ENCODE results near the gene IL10.

IL10 gene

DNA sequence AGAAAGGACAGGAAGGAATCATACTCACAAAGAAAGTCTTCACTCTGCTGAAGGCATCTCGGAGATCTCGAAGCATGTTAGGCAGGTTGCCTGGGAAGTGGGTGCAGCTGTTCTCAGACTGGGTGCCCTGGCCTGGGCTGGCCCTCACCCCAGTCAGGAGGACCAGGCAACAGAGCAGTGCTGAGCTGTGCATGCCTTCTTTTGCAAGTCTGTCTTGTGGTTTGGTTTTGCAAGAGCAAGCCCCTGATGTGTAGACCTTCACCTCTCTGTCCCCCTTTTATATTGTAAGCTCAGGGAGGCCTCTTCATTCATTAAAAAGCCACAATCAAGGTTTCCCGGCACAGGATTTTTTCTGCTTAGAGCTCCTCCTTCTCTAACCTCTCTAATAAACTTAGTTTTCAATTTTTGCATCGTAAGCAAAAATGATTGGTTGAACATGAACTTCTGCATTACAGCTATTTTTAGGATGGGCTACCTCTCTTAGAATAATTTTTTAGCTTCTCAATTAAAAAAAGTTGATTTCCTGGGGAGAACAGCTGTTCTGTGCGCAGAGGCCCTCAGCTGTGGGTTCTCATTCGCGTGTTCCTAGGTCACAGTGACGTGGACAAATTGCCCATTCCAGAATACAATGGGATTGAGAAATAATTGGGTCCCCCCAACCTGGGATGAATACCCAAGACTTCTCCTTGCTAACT, at the start of gene IL10:
Gene IL10, minus strand, starts transcription at position 252 of the 695 bp plus-strand sequence. Its CDS starts 59 bp downstream, at position 193.
- no peak for DNase-seq

DNA sequence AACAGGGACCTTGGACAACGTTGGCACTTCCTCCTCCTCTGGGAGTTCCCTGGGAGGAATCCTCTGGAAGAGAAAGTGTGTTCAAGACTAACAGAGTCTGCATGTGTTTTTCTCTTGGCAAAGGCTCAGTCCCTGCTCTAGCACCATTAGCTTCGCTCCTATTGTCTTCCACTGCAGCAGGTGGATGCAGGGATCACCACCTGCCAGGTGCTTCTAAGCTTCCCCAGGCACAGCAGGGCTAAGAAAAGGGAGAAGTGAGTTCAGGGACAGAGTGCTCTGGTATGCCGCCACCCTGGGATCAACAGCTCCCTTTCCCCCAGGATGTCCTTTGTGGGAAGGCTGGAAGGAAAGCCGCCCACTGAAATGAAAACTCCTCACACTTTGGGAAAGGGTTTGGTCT, 49.2 kb upstream of the IL10 start:
- DNase-seq, result peak; percentile 49

DNA sequence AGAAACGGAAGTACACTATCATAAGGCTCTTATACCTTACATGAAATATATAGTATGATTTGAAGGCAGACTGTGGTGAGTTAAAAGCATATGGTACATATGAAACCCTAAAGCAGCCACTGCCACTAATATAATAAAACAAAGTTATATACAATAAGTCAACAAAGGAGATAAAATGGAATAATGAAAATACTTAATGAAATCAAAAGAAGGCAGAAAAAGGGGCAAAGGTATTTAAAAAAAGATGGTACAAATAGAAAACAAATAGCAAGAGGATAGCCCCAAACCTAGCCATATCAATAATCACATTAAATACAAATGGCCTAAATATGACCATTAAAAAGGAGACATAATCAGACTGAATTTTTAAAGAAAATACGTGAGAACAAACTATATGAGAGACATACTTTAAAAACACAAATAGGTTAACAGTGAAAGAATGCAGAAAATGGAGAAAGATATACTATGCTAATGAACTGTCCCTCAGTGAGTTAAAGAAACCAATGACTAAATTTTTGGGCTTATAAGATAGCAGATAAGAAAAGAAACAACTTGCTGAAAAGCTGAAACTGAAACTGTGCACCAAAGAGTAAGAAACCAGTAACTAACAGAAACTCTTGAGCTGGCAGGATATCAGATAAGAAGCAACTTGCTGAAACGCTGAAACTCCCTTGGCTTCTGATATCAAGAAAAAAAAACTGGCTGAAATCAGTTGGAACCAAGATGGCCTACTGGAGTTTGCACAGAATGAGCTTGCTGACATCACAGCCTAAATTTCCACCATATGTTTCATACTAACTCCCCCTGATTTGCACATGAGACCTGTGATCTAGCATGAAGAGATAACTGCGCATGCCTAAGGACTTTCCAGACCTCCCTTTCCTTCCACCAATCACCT, 44.3 kb upstream of the IL10 start:
- peak; percentile 8 for DNase-seq

DNA sequence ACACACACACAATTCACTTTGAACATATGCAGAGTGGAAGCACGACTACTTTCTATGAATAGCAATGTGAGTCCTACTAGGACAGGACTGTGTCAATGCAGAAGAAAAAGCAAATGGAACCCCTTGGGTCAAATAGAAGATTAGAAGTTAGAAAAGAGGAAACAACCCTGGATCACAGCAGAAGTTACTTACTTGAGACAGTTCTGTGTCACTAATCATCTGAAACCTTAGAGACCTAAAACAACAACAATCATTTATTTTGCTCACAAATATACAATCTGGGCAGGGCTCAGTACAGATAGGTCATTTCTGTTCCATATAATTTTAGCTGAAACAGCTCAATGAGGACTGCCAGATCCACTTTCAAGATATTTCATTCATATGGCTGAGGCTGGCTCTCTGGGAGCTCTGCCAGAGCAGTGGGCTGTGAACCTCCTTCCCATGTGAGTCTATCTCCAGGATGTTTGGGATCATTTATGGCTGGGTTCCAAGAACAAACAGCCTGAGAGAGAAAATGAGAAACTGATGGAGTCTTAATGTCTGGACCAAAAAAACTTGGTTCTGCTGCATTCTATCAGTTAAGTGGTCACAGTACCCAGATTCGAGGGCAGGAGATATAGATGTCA, 42.5 kb upstream of the IL10 start:
- peak; percentile 88 for DNase-seq

- DNase-seq, result no peak
Measured at GRCh38 chr1:206812471-206812870, 40.2 kb upstream of the IL10 start.

DNA sequence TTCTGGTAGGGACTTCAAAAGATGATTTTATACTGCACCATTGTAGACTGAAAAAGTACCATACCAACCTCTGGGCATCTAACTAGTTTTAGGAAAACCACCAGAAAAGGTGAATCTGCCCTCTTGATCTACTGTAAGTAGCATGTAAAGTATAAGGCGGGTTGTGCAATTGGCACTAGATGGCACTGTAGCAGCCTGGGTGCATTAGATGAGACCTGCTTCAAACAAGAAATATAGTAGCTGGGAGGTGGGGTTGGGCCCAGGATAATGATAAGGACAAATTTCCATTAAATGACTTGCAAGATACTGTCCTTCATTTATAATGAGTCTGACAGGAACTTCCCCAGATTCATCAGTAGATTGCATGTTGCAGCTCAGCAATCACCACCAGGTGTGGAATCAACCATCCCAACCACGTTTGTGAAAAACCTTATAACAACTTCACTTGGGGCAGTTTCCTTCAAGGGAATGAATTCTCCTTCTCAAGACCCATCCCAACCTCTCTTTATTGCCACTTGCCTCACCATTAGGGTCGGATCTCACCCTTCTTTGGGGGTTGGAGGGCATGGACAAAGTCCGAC, 37.3 kb upstream of the IL10 start:
- DNase-seq, result peak; percentile 7

GRCh38 chr1:206808615-206809014, 36.3 kb upstream of the IL10 start:
- DNase-seq, result no peak

GRCh38 chr1:206805357-206805756, 33.1 kb upstream of the IL10 start:
- DNase-seq, result no peak

DNA sequence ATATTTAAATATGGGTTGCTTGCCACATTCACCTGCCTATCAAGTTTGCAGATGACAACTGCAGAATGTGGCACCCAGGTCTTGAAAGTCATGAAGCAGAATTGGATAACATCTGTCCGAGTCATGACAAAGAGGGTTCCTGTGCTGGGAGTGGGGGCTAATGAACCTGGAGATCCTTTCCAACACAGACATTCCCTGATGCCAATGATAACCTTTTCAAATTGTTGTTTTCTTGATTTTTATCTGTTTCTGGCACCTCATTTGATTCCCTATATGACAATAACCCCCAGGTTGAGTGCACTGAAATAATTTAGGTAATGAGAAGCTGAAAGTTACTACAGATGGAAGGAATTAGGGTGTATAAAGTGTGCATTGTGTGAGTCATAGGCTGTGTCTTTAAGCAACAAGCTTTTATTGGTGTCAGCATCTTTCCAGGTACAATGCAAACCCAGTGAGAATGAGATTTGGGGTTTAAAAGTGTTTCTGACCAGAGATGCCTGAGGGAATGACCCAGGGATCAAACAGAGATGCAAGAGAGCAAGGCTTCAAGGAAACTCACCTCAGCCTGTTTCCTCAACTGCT, 32.0 kb upstream of the IL10 start:
- peak; percentile 17 for DNase-seq

DNA sequence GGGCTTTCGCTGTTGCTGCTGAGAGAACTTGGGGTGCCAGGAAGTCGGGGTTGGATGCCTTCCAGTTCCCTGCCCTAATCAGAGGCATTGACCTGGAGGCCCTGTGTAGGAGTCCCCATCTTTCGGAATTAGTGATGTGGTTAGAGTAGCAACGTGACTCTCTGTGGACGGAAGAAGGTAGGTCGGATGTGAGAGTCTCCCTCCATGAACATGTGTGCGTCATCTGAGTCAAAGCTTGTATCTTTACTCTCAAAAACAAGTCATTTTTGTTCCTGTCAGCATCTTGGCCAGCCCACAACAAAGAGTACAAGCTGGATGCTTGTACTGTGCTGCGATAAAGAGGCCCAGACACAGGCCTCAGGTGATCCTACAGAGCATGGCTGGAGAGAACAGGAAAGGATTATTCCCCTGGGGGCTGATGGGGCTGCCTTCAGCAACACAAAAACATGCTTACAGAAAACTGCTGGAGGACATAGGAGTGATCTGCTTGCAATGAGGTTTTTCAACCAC, 31.0 kb upstream of the IL10 start:
- no peak for DNase-seq

DNA sequence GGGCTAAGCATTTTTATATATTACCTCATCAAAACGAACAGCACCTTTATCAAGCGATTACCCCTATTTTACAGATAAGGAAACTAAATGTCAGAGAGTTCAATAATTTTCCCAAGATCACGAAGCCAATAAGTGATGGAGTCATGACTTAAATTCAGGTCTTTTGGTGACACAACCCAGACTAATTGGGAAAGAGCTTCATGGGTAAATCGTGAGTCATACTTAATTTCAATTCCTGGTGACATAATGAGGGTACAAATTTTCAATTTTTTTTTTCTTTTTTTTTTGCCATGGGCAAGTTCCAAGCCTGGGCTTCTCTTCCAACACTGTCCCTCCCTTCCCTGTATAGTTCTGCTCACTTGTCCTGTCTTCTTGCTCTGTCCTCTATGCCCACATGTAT, 30.1 kb upstream of the IL10 start:
- no peak for DNase-seq

DNA sequence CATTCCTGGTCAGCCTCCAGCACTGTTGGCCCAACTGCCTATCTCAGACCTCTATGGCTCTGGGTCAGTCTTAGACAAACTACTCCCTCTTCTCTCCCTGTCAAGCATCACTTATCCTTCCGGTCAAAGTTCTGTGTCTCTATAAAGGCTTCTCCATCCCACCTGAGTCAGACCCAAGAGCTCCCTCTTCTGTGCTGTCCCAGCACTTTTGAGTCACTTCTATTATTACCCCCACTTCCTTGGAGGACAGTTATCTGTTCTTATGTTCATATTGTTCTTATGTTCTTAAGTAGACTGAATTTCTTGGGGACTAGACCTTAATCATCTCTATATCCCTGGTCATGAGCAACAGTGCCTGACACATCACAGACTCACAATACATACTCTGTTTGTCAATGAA, 29.2 kb upstream of the IL10 start:
- no peak for DNase-seq

DNA sequence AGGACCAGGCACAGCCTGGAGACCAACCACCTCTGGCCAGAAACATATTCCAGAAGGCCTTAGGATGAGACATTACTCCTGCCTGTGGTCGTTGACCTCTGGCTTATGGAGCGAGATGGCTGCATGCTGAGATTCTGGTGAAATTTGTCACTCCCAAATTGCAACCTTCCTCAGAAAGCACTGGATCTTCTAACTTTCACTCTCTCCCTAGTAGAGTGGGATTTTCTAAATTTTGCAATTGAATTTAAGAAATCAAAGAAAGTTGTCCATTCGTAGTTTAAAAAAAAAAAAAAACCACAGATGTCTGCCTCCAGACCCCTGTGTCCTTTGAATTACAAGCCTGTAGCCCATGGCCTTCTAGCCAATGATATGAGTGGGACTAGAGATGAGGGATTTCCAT, 28.6 kb upstream of the IL10 start:
- DNase-seq, result no peak

DNA sequence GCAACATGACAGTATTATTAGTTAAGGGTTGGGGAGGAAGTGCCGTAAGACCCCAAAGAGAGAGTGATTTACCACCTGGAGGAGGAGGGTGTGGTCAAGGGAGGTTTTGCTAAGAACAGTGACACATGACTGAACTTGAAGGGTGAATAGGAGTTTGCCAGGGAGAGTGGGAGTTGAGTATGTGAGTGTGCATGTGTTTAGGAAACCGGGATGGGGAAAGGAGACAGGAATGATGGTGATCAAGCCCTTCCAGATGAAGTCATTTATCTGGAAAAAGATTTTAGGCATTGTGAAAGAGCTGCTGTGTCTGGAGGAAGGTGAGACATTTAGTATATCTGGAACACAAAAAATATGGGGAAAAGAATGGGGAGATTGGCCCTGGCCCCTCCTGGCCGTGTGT, 28.1 kb upstream of the IL10 start:
- no peak for DNase-seq

- DNase-seq, result no peak
Measured at GRCh38 chr1:206799311-206799710, 27.0 kb upstream of the IL10 start.

DNA sequence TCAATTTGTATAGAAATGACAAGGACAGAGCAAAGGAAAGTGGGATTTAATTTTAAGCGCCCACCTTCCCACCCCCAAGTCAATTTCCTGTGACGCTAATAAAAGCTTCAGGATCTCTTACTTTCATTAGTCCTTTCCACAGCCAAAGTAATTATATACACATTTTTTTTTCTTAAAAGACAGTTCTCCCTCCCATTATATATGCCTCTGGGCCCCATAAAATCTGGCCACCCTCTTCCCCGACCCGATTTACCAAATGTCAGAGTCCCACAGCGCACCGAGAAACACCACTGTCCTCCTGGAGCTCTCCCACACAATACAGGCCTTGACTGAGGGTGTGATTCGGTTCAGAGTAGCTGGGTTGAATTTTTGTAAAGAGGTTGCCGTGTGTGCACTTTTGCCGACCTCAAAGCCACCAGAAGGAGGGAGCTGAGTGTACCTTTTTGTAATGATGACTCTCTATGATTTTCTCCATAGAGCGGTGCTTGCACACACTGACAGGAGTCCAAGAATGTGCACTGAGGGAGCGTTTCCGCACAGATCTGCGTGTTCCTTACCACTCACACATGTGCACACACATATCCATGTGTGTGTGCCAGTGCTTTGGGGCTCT, 26.2 kb upstream of the IL10 start:
- DNase-seq, result no peak

DNA sequence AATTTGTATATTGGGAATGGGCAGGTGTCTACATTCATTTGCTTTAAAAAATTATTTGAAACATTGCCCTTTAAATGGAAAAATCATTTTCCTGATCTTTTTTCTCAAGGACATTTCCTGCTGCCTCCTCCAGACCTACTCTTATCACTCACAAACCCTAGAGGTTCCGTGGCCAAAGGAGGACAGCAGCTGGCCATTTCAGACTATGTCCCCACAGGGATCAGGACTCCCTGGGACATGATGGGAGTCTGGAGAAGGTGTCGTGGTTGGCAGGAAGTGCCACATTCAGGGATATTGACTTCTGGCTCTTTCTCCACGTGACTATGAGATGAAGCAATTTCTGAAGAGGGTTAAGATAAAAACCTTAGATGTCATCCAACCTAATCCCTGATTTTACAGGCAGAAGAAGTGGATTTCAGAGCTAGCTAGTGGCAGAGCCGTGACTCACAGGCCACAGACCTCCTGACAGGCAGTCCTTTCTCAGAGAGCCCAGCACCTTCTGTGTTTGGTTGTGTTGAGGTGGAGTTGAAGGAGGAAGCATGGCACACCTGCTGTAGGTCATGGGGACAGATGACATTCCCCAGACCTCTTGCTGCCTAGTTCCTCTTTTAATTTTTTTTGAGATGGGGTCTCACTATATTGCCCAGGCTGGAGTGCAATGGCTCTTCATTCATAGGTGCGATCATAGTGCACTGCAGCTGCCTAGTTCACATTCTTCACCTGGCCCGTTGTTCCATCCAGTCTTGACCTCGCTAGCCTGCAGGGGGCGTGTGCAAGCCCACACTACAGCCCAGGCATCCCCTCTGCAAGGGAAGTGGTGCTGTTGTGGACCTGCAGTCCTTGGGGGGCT, 25.5 kb upstream of the IL10 start:
- peak; percentile 12 for DNase-seq

DNA sequence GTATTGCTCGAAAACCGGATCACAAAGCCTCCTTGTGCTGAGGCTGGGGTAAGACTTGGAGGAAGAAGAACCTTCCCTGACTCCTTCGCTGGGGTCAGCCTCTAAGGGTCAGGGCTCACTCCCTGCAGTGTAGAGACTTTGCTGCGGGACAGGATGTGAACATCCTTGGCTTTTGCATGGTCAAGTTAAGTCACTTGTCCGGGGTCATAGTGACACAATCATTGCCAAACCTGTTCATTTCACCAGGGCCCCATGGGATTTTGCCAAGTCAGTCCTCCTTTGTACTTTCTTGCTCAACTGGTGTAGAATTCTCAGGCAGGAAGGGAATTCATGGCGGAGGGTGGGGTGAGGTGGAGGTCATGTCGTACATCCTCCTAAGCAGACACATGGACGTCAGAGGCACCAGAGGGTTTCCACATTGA, 24.7 kb upstream of the IL10 start:
- no peak for DNase-seq

- DNase-seq, result no peak
Measured at GRCh38 chr1:206796116-206796515, 23.8 kb upstream of the IL10 start.

- DNase-seq, result no peak
Measured at GRCh38 chr1:206794294-206794908, 22.1 kb upstream of the IL10 start.

GRCh38 chr1:206793620-206794019, 21.3 kb upstream of the IL10 start:
- DNase-seq, result no peak

All from NCI-H2171 treated with DMSO at 0.1 percent for 48 hours (cell line).